GM23338 (cell line): ENCODE data around the gene LRP1B. TPM values are rescaled to one million over a fixed set of nuclear protein-coding genes. Genes with fewer than 3 reads are reported as not detected.

Experiments
- ATAC-seq: fragments of 200-7000 bp; cut with Tn5 transposase; 3 replicates; pipeline ENCODE4 v1.9.1; 2020
- DNase-seq: peaks from one replicate; pipeline ENCODE4 v3.0.0-alpha.2; 2015; ENCODE audit warnings: low spot score
- H2AFZ ChIP-seq: fragments of 200-600 bp; sonication (generic); 2 replicates; pipeline ENCODE4 v1.8.0; 2016; ENCODE audit warnings: antibody characterized with exemption, mild to moderate bottlenecking, moderate library complexity
- H3F3A ChIP-seq: fragments of 200-600 bp; sonication (generic); replicated peaks from 2 replicates; pipeline ENCODE4 v1.8.0; 2017; ENCODE audit warnings: antibody characterized with exemption, mixed run types, low read depth
- H3K27ac ChIP-seq: fragments of 200-600 bp; sonication (generic); 2 replicates; pipeline ENCODE4 v1.6.1; 2016; ENCODE audit warnings: low read depth
- H3K27me3 ChIP-seq: fragments of 200-600 bp; sonication (generic); 2 replicates; pipeline ENCODE4 v1.8.0; 2016; ENCODE audit warnings: mild to moderate bottlenecking, mixed run types, moderate library complexity; ENCODE audit not compliant: insufficient read depth
- H3K36me3 ChIP-seq: fragments of 200-600 bp; sonication (generic); 2 replicates; pipeline ENCODE4 v1.8.0; 2016; ENCODE audit warnings: mild to moderate bottlenecking; ENCODE audit not compliant: insufficient read depth
- H3K4me1 ChIP-seq: fragments of 200-600 bp; sonication (generic); 2 replicates; pipeline ENCODE4 v1.8.0; 2016; ENCODE audit warnings: mild to moderate bottlenecking, moderate library complexity; ENCODE audit not compliant: insufficient read depth
- H3K4me2 ChIP-seq: fragments of 200-600 bp; sonication (generic); 2 replicates; pipeline ENCODE4 v1.7.1; 2017; ENCODE audit warnings: mixed run types
- H3K4me3 ChIP-seq: fragments of 200-600 bp; sonication (generic); 2 replicates; pipeline ENCODE4 v1.6.1; 2016; ENCODE audit warnings: mixed run types
- H3K79me2 ChIP-seq: fragments of 200-600 bp; sonication (generic); replicated peaks from 2 replicates; pipeline ENCODE4 v1.8.0; 2017; ENCODE audit warnings: mild to moderate bottlenecking; ENCODE audit not compliant: insufficient read depth
- H3K9me2 ChIP-seq: fragments of 200-600 bp; sonication (generic); 2 replicates; pipeline ENCODE4 v1.8.0; 2017; ENCODE audit not compliant: insufficient read depth
- H4K20me1 ChIP-seq: fragments of 200-600 bp; sonication (generic); replicated peaks from 2 replicates; pipeline ENCODE4 v1.8.0; 2017; ENCODE audit warnings: mild to moderate bottlenecking; ENCODE audit not compliant: insufficient read depth
- H3K27ac Mint-ChIP-seq: 2 replicates; pipeline ENCODE4 v1.8.0; 2020; ENCODE audit warnings: inconsistent platforms, mild to moderate bottlenecking, moderate library complexity, mixed read lengths
- H3K27me3 Mint-ChIP-seq: 3 replicates; pipeline ENCODE4 v1.8.0; 2022; ENCODE audit warnings: low read depth, mild to moderate bottlenecking, moderate library complexity, mixed read lengths, inconsistent platforms; ENCODE audit not compliant: insufficient read depth, poor library complexity
- H3K36me3 Mint-ChIP-seq: 3 replicates; pipeline ENCODE4 v1.8.0; 2021; ENCODE audit warnings: low read depth, mild to moderate bottlenecking, inconsistent platforms, moderate library complexity, mixed read lengths
- H3K4me1 Mint-ChIP-seq: 3 replicates; pipeline ENCODE4 v1.8.0; 2020; ENCODE audit warnings: mild to moderate bottlenecking, inconsistent platforms, mixed read lengths
- H3K4me3 Mint-ChIP-seq: 3 replicates; pipeline ENCODE4 v1.8.0; 2021; ENCODE audit warnings: moderate library complexity, mild to moderate bottlenecking, inconsistent platforms, mixed read lengths
- H3K9me3 Mint-ChIP-seq: 3 replicates; pipeline ENCODE4 v1.8.0; 2020; ENCODE audit warnings: moderate library complexity, mild to moderate bottlenecking, inconsistent platforms, mixed read lengths
- CREB1 ChIP-seq: fragments of 250-450 bp; sonication (Bioruptor Pico); IDR thresholded peaks from 2 replicates; pipeline ENCODE4 v1.5.0; 2020; ENCODE audit warnings: low read depth, mild to moderate bottlenecking, moderate library complexity
- CTCF ChIP-seq, 2 experiments: fragments of 200-600 bp in 1 of 2; sonication (generic) in 1 of 2; conservative IDR thresholded peaks; 2 replicates each; pipeline versions ENCODE4 v1.5.1 to v1.6.1; 2016 to 2017; ENCODE audit warnings: antibody characterized with exemption in 2 of 2, low read depth in 2 of 2, mild to moderate bottlenecking in 2 of 2, moderate library complexity in 1 of 2
- ETS1 ChIP-seq: IDR thresholded peaks from 2 replicates; pipeline ENCODE4 v1.6.1; 2016; ENCODE audit warnings: antibody characterized with exemption
- EZH2 ChIP-seq: fragments of 200-600 bp; sonication (generic); IDR thresholded peaks from one replicate; pipeline ENCODE4 v1.8.0; 2017; ENCODE audit warnings: antibody characterized with exemption, mild to moderate bottlenecking, low read depth; ENCODE audit not compliant: unreplicated experiment
- EZH2phosphoT487 ChIP-seq: fragments of 200-600 bp; sonication (generic); IDR thresholded peaks from one replicate; pipeline ENCODE4 v1.8.1; 2018; ENCODE audit warnings: antibody characterized with exemption; ENCODE audit not compliant: unreplicated experiment
- JUNB ChIP-seq: IDR thresholded peaks from one replicate; pipeline ENCODE4 v1.6.1; 2016; ENCODE audit warnings: antibody characterized with exemption; ENCODE audit not compliant: unreplicated experiment
- POLR2AphosphoS5 ChIP-seq: IDR thresholded peaks from 2 replicates; pipeline ENCODE4 v1.6.1; 2016; ENCODE audit warnings: antibody characterized with exemption, low read depth
- REST ChIP-seq: IDR thresholded peaks from one replicate; pipeline ENCODE4 v1.6.1; 2018; ENCODE audit warnings: antibody characterized with exemption; ENCODE audit not compliant: unreplicated experiment
- STAT1 ChIP-seq: IDR thresholded peaks from one replicate; pipeline ENCODE4 v1.6.1; 2016; ENCODE audit warnings: antibody characterized with exemption; ENCODE audit not compliant: unreplicated experiment
- ZNF114 ChIP-seq: fragments of 250-450 bp; sonication (Bioruptor Pico); IDR thresholded peaks from 2 replicates; pipeline ENCODE4 v1.5.0; 2020; ENCODE audit warnings: mild to moderate bottlenecking, moderate library complexity
- ZNF331 ChIP-seq: fragments of 250-450 bp; sonication (Bioruptor Pico); IDR thresholded peaks from 2 replicates; pipeline ENCODE4 v1.5.0; 2020; ENCODE audit warnings: low read depth, mild to moderate bottlenecking, moderate library complexity
- polyA plus RNA-seq: library from polyadenylated mRNA; unstranded; fragments of >200 nt; fragmentation: Nextera tagmentation; extraction: Ambion mirVana; gene quantifications from 2 replicates; pipeline ENCODE4 v1.2.1, GENCODE V29; 2016
- total RNA-seq: library from RNA; depleted of rRNA; stranded (reverse); fragments of >200 nt; shearing (Covaris generic); gene quantifications from 2 replicates; pipeline ENCODE4 v1.2.3, GENCODE V29; 2014

The LRP1B gene
- total and polyA plus RNA-seq, 2 experiments from 2014 or later, result 0.15 to 0.97 TPM

GRCh38 chr2:141605163-141605562, 525.7 kb downstream of the LRP1B start:
- Histone ChIP-seq H3K9me2 (no peaks in the 10 kb centered on the region), H3K4me2 (no peak overlapping the region), H3K27me3 (no peaks in the 10 kb centered on the region), H3K79me2 (no peaks in the 10 kb centered on the region), H3K4me3 (no peak overlapping the region), H3K4me1 (peaks cover 12% of the 10 kb centered on the region; the same call in 1 of the 2 replicates), H3K36me3 (no peaks in the 10 kb centered on the region), H3F3A (no peaks in the 10 kb centered on the region), H3K27ac (no peak overlapping the region), H2AFZ (peak overlapping the region; percentile 35; the same call in 1 of the 2 replicates), H4K20me1 (no peaks in the 10 kb centered on the region)
- Mint-ChIP-seq H3K27me3 (no peaks in the 10 kb centered on the region), H3K27ac (no peak overlapping the region), H3K9me3 (peaks cover 5% of the 10 kb centered on the region; the same call in 1 of the 3 replicates), H3K4me3 (no peak overlapping the region), H3K36me3 (peaks cover 21% of the 10 kb centered on the region; the same call in 2 of the 3 replicates), H3K4me1 (peaks cover 11% of the 10 kb centered on the region)
- DNase-seq, result no peak
- TF ChIP-seq EZH2phosphoT487 (no peak), EZH2 (no peak), POLR2AphosphoS5 (no peak), CREB1 (CRISPR knock-in tag) (no peak), CTCF (conservative IDR thresholded peaks at IDR 0.05; ENCODE audit: low read depth in 2 of 2) (no peak), STAT1 (no peak), JUNB (no peak), ETS1 (no peak), ZNF331 (CRISPR knock-in tag) (no peak)
- no peak for ATAC-seq

- H3K27me3 ChIP-seq, result no peaks in the 10 kb centered on the region
- H3F3A ChIP-seq, result no peaks in the 10 kb centered on the region
- DNase-seq, result no peak
- no peak overlapping the region for H3K4me2 ChIP-seq
- no peaks in the 10 kb centered on the region for H3K4me1 ChIP-seq
- H3K9me2 ChIP-seq, result no peaks in the 10 kb centered on the region
- H3K79me2 ChIP-seq, result no peaks in the 10 kb centered on the region
- H3K36me3 ChIP-seq, result no peaks in the 10 kb centered on the region
- H3K4me3 ChIP-seq, result no peak overlapping the region
- H4K20me1 ChIP-seq, result no peaks in the 10 kb centered on the region
- H3K27ac ChIP-seq, result no peak overlapping the region
- H3K27me3 Mint-ChIP-seq, result no peaks in the 10 kb centered on the region
- no peaks in the 10 kb centered on the region; the same call in 2 of the 3 replicates for H3K9me3 Mint-ChIP-seq
- no peak overlapping the region for H3K4me3 Mint-ChIP-seq
- no peak overlapping the region for H3K27ac Mint-ChIP-seq
- H3K36me3 Mint-ChIP-seq, result peaks cover 11% of the 10 kb centered on the region; the same call in 2 of the 3 replicates
- peaks cover 4% of the 10 kb centered on the region; the same call in 1 of the 3 replicates for H3K4me1 Mint-ChIP-seq
- no peak for ATAC-seq
- peak overlapping the region; percentile 53 for H2AFZ ChIP-seq
- no peak for TF ChIP-seq ZNF114 (CRISPR knock-in tag)
- TF ChIP-seq REST, result no peak
- TF ChIP-seq ZNF331 (CRISPR knock-in tag), result no peak
- no peak for TF ChIP-seq EZH2phosphoT487
- no peak for TF ChIP-seq EZH2
- no peak for TF ChIP-seq STAT1
Measured at GRCh38 chr2:141601511-141602152, 529.2 kb downstream of the LRP1B start.
